H1 (cell line): ENCODE data around the gene CGB2.
"Not testable (repeated sequence)": the region's sequence is repeated elsewhere in the genome, so short reads cannot be mapped to it uniquely, and the experiment has no call there.

Experiments used
- JUND ChIP-seq: IDR thresholded peaks from 2 replicates; pipeline ENCODE4 v1.6.1; 2011; ENCODE audit warnings: mild to moderate bottlenecking, improper control_type of control experiment, low read length
- POLR2A ChIP-seq, 2 experiments: IDR thresholded peaks; 1 replicate in 1 of 2; 2 replicates in 1 of 2; pipeline ENCODE4 v1.6.1; 2011; ENCODE audit warnings: low read depth in 2 of 2, low read length in 2 of 2, mild to moderate bottlenecking in 2 of 2; ENCODE audit errors: control extremely low read depth in 1 of 2

DNA sequence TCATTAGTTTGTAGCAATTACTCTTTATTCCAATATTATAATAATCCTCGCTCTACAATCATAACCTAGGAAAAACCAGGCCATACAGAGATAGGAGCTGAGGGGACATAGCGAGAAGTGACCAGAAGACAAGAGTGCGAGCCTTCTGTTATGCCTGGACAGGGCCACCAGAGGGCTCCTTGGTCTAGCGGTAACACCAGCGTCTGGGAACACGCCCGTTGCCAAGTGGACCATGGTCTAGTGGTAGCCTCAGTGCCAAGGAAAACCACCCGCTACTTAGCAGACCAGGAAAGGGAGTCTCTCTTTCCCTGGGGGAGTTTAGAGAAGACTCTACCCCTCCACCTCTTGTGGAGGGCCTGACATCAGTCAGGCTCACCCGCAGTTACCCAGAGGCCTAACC, 43.2 kb downstream of the CGB2 start:
- TF ChIP-seq JUND; POLR2A (IDR thresholded peaks at IDR 0.05; ENCODE audit: control extremely low read depth in 1 of 2, low read depth in 2 of 2, low read length in 2 of 2): not testable (repeated sequence)
